DMS153 (cell line): Measurements from ENCODE around the gene MRGPRG.

Experiments used
- DNase-seq: peaks from one replicate; lab custom pipeline; 2025; lab: John Stamatoyannopoulos, UW

MRGPRG gene

DNA sequence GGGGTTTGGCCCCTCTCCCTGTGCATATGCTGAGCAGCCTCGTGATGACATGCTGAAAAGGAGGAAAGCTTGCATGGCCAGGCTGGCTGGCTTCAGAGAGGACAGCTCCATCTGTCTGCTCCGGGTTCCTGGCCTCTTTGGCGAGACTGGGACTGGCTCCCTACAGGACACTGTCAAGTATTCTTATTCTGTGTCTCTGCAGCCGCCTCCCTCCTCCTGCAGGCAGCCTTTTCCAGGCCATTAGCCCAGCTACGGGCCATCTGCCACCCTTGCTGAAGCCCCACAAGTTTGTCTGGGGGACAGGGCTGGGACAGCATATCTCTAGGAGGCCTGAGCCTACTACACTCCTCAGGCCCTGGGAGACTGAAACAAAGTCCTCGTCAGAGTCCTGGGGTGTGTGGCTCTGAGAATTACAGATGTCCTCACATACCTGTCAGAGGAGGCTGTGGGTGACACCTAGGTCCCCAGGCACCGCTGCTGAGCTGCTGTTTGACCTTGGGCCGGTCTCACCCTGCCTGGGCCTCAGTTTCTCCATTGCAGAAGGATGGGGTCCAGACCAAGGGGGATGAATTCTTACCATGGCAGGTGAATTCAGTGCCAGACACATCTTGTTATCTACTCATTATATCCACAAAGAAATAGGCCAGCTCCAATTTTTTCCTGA lies 11.0 kb downstream of the MRGPRG start:
- DNase-seq: no peak

DNA sequence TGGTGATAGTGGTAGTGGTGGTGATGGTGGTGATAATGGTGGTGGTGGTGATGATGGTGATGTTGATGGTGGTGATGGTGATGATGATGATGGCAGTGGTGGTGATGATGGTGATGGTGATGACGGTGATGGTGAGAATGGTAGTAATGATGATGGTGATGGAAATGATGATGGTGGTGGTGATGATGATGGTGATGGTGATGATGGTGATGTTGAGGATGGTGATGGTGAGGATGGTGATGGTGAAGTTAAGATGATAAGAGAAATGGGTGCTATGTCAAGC lies 11.8 kb downstream of the MRGPRG start:
- no peak for DNase-seq

DNA sequence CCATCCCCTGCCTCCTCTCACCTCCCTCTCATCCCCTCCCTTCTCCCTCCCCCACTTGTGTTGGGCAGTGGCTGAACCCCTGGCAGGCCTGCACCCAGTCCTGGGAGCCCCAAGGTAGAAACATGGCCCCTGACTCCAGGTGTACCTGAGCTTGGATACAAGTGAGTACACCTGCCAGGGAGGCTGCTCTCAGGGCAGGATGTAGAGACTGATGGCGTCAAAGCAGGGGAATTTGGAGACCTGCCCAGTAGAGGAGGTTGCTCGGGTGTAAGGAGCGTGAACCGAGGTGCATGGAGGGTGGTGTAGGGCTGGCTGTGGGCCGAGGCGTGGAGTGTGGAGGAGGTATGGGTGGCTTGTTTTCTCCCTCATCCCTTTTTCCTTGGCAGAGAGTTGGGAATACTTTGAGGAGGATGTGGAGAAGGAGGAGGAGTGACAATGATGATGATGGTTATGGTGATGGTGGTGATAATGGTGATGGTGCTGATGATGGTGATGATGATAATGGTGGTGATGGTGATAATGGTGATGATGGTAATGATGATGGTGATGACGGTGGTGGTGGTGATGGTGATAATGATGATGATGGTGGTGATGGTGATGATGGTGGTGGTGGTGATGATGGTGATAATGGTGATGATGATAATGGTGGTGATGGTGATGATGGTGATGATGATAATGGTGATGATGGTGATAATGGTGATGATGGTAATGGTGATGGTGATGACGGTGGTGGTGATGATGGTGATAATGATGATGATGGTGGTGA lies 12.3 kb downstream of the MRGPRG start:
- no peak for DNase-seq

DNA sequence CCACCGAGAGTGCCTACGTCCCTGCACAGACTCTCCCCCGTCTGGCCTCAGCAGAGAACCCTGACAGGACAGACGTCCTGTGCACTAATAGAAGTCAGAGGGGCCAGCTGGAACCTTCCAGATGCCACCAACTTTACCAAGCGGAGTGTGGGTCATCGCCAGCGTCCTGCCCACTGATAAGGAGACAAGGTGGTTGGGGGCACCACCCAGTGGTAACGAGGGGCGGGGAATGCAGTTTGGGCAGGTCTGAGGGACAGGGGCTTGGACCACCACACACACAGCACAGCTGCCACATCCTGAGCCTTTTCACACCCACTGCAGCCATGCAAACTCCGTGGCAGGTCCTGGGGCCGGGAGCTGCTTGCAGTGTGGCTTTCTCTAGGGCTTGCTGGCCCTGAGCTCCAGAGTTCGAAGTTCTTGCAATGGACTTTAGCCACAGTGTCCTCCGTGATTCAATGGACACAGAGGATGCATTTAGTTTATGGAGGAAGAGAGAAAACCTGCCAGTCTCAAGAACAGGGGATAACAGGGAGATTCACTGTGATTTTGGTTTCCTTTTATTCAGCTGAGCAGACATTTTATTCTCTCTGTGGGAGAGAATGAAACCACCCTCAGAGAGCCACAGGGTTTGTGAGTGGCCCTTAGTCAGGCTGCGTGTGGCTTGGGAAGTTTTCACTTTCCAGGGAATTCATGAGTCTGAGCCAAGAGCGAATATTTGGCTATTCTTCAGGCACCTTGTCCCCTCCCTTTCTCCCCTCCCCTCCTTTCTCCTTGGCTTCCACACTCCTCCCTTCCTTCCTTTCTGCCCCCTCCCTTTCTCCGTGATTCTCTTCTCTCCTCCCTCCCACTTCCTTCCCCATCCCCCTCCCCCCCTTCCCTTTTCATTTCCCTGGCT lies 13.1 kb downstream of the MRGPRG start:
- DNase-seq: no peak

GRCh38 chr11:3204141-3205015 lies 14.2 kb downstream of the MRGPRG start:
- DNase-seq: no peak

DNA sequence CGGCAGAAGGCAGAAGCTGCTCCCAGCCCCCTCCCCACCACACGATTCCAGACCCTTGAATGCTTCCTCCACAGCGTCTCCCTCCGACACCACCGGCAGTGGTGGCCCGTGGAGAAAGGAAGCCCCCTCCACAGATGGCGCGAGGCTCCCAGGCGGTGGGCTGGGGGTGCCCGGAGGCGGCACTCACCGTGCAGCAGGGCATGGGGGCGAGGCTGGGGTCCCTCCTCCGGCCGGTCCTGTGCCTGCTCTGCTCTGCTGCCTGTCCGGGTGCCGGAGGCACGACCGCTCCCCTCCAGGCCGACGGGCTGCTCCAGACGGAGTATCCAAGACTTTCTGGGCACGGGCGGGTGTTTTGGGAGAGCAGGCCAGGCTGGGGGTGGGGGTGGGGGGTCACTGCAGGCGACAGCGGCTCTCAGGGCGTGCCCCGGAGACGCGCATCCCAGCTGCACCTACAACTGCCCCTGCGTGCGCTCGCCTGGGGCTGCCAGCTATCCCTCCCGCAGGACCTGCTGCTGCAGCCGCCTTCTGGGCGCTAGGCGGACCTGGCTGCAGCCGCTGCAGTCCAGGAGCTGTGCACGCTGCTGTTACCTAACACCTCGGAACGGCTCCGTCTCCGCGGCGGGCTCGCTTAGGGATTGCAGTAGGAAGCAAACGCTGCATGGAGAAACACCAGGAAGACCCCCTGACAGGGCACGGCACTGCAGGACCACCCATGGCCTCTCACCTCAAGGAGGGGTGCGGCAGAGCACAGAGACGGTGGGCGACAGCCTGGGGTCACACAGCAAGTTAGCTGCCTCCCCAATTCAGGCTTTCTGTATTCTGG lies 15.2 kb downstream of the MRGPRG start:
- DNase-seq: peak; percentile 45

- DNase-seq: no peak
Measured at GRCh38 chr11:3202759-3203158, 15.9 kb downstream of the MRGPRG start.

DNA sequence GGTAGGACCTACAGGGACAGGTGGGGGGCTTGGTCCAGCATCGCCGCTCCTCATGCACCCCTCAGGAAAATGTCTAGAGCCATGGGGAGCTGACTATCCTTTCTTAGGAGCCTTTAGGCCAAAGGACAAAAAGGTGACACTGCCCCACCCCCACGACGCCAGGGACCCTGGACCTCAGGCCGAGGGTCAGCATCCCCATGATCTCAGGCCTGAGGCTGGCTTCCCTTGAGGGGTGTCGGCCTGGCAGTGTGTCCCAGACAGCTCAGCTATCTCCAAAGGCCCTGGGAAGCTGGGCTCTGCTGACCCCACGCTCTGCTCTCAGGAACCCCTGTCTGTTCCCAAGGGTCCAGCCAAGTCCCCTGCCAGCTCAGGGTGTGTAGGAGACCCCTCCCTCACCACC lies 16.3 kb downstream of the MRGPRG start:
- DNase-seq: no peak

DNA sequence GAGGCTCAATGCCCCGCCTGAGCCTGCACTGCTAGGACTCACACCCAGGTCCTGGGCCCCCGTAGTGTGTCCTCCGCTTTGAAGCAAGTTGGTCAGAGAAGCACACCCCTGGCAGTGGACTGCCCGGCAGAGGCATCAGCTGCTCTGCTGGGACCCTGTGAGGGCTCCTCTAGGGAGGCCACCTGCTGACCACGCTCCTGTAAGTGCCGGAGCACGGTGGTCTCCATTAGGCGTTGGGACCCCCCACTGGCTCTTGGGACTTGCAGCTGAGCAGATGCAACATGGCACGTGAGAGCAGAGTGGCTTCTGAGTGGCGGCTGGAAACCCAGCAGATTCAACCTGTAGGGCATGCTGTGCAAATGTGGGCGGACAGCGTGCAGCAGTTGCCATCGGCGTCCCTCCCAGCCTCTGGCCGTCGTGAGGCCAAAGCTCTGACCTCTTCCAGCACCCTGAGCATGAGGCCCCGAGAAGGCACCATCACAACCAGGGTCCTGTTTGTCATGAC lies 16.9 kb downstream of the MRGPRG start:
- no peak for DNase-seq

- DNase-seq: no peak
Measured at GRCh38 chr11:3201112-3201581, 17.5 kb downstream of the MRGPRG start.

GRCh38 chr11:3200388-3201111 lies 18.1 kb downstream of the MRGPRG start:
- no peak for DNase-seq

GRCh38 chr11:3199537-3200295 lies 18.9 kb downstream of the MRGPRG start:
- DNase-seq: no peak

- DNase-seq: no peak
Measured at GRCh38 chr11:3198815-3199214, 19.8 kb downstream of the MRGPRG start.

- no peak for DNase-seq
Measured at GRCh38 chr11:3197878-3198528, 20.6 kb downstream of the MRGPRG start.

- DNase-seq: no peak
Measured at GRCh38 chr11:3197044-3197695, 21.4 kb downstream of the MRGPRG start.

DNA sequence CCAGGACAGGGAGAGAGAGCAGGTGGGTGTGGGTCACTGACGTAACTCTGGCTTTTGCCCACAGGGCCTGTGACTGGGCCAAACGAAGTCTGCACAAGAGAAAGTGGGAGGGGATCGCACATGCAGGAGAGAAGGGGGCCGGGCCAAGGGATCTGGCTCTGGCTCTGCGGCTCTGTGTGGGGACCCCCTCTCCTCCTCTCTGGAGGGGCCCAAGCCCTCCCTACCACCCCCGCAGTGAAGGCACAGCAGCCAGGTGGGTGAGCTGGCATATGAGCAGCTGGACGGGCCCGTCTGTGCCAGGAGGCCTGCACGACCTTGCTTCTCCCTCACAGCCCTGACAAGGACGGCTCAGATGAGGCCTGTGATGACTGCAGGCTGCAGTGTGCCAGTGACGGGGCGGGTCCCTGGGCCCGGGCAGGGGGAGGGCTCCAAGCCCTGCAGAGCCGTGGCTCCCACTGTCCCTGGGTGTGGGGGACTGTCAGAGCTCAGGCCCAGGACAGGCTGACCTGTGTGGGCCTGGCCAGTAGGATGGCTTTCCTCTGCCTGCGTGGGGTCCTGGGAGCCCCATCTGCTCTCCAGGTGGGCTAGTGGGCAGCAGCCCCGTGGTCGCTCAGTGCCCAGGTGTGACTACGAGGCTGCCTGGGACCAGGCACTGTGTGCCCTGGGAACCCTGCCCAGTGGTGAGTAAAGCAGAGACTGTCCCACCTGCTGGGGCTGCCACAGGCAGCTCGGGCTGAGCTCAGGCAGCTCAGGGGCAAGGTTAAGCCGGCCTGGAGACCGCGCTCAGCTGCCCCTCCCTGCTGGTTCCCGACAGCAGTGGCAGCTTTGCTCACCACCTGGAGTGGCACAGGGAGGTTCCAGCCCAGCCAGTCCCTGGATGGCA lies 22.2 kb downstream of the MRGPRG start:
- no peak for DNase-seq
